ENCODE measurements around the gene LDLRAD2. TPM values are rescaled to one million over a fixed set of nuclear protein-coding genes. Genes with fewer than 3 reads are reported as not detected.
A peak's percentile ranks its signal among the peaks of the same experiment; 100 is the strongest.

LDLRAD2 gene
- total and polyA plus RNA-seq, 2 donors from 2014 or later: 0.79 TPM; not detected in 1

DNA sequence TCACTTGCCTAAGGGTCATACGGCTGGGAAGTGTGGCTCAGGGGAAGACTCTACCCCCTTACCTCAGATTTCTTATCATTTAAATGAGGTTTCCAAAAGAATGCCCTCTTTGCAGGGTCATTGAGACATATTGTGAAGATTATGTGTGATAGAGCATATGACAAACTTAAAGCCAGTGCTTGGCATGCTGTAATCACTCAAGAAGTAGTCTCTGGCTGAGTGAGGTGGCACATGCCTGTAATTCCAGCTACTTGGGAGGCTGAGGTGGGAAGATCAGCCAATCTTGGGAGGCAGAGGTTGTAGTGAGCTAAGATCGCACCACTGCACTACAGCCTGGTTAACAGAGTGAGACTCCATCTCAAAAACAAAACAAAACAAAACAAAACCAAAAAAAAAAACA lies 7.5 kb upstream of the LDLRAD2 start:
- no peak for DNase-seq
- Histone ChIP-seq H3K36me3 (ENCODE audit: control insufficient read depth in 2 of 3, insufficient read depth in 3 of 3, low read length in 3 of 3) (no peaks in the 10 kb centered on the region), H3K27me3 (ENCODE audit: control insufficient read depth, insufficient read depth, low read length) (no peaks in the 10 kb centered on the region), H3K27ac (ENCODE audit: low read depth in 2 of 2, low read length in 2 of 2) (no peak overlapping the region), H3K9me3 (ENCODE audit: control insufficient read depth in 2 of 3, insufficient read depth in 1 of 3, low read length in 3 of 3) (no peaks in the 10 kb centered on the region), H3K9ac (ENCODE audit: low read length in 3 of 3) (no peak overlapping the region), H3K4me3 (ENCODE audit: low read length in 3 of 3) (no peak overlapping the region), H3K4me1 (ENCODE audit: control insufficient read depth in 2 of 3, insufficient read depth in 2 of 3, low read depth in 1 of 3, low read length in 3 of 3) (no peaks in the 10 kb centered on the region)
- no peak for TF ChIP-seq CTCF (IDR thresholded peaks at IDR 0.05; ENCODE audit: borderline replicate concordance, extremely low read depth, insufficient read depth)
- intact Hi-C loops (cut with DNase I): no loop called here
- FAIRE-seq: no peak

GRCh38 chr1:21813542-21813941 lies 1.5 kb downstream of the LDLRAD2 start:
- Histone ChIP-seq H3K27me3 (ENCODE audit: control insufficient read depth, insufficient read depth, low read length) (no peaks in the 10 kb centered on the region), H3K27ac (ENCODE audit: low read depth in 2 of 2, low read length in 2 of 2) (no peak overlapping the region), H3K4me3 (ENCODE audit: low read length in 3 of 3) (no peak overlapping the region), H3K4me1 (ENCODE audit: control insufficient read depth in 2 of 3, insufficient read depth in 2 of 3, low read depth in 1 of 3, low read length in 3 of 3) (peaks cover 0 to 2% (median 0%) of the 10 kb centered on the region in 3 donors), H3K9me3 (ENCODE audit: control insufficient read depth in 2 of 3, insufficient read depth in 1 of 3, low read length in 3 of 3) (peaks cover 0 to 3% (median 0%) of the 10 kb centered on the region in 3 donors), H3K9ac (ENCODE audit: low read length in 3 of 3) (no peak overlapping the region), H3K36me3 (ENCODE audit: control insufficient read depth in 2 of 3, insufficient read depth in 3 of 3, low read length in 3 of 3) (no peaks in the 10 kb centered on the region)
- no peak for TF ChIP-seq CTCF (IDR thresholded peaks at IDR 0.05; ENCODE audit: borderline replicate concordance, extremely low read depth, insufficient read depth)
- FAIRE-seq (no peak), DNase-seq (no peak)
- intact Hi-C loops (cut with DNase I): no loop called here

DNA sequence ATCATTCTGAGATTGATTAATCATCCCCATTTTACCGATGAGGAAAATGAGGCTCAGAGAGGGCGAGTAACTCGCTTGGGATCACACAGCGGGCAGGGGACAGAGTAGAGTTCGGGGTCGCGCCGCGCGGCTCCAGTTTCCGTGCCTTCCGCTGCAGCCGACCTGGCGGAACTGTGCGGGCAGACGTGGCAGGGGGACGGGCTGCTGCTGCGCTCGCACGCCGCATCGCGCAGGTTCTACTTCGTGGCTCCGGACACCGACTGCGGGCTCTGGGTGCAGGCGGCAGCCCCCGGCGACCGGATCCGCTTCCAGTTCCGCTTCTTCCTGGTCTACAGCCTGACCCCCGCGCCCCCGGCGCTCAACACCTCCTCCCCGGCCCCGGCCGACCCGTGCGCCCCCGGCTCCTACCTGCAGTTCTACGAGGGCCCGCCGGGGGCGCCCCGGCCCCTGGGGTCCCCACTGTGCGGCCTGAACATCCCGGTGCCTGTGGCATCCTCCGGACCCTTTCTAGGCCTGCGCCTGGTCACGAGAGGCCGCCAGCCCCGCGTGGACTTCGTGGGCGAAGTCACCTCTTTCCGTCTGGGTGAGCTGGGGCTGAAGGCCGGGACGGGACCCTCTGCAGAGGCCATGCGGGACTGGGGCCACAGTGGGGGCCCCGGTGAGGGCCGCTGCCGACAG lies 2.3 kb downstream of the LDLRAD2 start:
- TF ChIP-seq CTCF (IDR thresholded peaks at IDR 0.05; ENCODE audit: borderline replicate concordance, extremely low read depth, insufficient read depth): peak; percentile 20
- H3K36me3 ChIP-seq (ENCODE audit: control insufficient read depth in 2 of 3, insufficient read depth in 3 of 3, low read length in 3 of 3): no peaks in the 10 kb centered on the region
- no peak overlapping the region for H3K9ac ChIP-seq (ENCODE audit: low read length in 3 of 3)
- DNase-seq (peak; percentile 46 to 79 (median 58)), FAIRE-seq (no peak)
- H3K4me1 ChIP-seq (ENCODE audit: control insufficient read depth in 2 of 3, insufficient read depth in 2 of 3, low read depth in 1 of 3, low read length in 3 of 3): peaks cover 0 to 2% (median 0%) of the 10 kb centered on the region in 3 donors
- H3K4me3 ChIP-seq (ENCODE audit: low read length in 3 of 3): peak overlapping the region in 1 of 3 donors; percentile 43
- intact Hi-C loops (cut with DNase I): no loop called here
- H3K9me3 ChIP-seq (ENCODE audit: control insufficient read depth in 2 of 3, insufficient read depth in 1 of 3, low read length in 3 of 3): peaks cover 0 to 3% (median 0%) of the 10 kb centered on the region in 3 donors
- no peaks in the 10 kb centered on the region for H3K27me3 ChIP-seq (ENCODE audit: control insufficient read depth, insufficient read depth, low read length)
- H3K27ac ChIP-seq (ENCODE audit: low read depth in 2 of 2, low read length in 2 of 2): no peak overlapping the region
